LNCAP (cell line): ENCODE measurements around the gene ACTL6B.

Experiments used
- TF ChIP-seq, protein P1 (sequence below): fragments of 450-650 bp; IDR thresholded peaks from 2 replicates; pipeline ENCODE4 v1.5.1; 2017; ENCODE audit warnings: mild to moderate bottlenecking

The ACTL6B gene

DNA sequence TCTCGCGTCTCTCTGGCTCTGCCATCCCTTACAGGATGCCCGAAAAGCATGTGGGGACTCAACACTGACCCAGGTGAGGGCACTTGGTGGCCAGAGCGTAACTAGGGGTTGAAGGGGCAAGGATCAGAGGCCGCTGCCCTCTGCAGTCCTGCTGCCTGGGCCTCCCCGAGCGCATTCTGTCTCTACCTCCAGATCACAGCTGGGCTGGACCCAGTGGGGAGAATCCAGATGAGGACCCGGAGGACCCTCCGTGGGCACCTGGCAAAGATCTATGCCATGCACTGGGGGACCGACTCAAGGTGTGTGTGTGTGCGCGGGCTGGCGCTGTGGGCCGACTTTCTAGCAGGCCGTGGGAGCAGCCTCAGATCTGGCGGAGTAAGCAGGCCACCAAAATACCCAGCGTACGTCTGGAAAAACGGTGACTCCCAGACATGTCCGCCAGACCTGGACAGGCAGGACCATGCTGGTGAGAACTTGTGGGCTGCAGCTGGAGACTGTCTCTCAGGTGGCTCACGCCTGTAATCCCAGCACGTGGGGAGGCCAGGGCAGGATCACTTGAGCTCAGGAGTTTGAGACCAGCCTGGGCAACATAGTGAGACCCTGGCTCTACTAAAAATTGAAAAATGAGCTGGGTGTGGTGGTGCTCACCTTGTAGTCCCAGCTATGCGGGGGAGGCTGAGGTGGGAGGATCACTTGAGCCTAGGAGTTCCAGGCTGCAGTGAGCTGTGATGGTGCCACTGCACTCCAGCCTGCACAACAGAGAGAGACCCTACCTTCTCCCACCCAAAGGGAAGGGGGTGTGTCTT, 20.5 kb upstream of the ACTL6B start:
- TF ChIP-seq, protein P1, sequence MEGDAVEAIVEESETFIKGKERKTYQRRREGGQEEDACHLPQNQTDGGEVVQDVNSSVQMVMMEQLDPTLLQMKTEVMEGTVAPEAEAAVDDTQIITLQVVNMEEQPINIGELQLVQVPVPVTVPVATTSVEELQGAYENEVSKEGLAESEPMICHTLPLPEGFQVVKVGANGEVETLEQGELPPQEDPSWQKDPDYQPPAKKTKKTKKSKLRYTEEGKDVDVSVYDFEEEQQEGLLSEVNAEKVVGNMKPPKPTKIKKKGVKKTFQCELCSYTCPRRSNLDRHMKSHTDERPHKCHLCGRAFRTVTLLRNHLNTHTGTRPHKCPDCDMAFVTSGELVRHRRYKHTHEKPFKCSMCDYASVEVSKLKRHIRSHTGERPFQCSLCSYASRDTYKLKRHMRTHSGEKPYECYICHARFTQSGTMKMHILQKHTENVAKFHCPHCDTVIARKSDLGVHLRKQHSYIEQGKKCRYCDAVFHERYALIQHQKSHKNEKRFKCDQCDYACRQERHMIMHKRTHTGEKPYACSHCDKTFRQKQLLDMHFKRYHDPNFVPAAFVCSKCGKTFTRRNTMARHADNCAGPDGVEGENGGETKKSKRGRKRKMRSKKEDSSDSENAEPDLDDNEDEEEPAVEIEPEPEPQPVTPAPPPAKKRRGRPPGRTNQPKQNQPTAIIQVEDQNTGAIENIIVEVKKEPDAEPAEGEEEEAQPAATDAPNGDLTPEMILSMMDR, result no peak

DNA sequence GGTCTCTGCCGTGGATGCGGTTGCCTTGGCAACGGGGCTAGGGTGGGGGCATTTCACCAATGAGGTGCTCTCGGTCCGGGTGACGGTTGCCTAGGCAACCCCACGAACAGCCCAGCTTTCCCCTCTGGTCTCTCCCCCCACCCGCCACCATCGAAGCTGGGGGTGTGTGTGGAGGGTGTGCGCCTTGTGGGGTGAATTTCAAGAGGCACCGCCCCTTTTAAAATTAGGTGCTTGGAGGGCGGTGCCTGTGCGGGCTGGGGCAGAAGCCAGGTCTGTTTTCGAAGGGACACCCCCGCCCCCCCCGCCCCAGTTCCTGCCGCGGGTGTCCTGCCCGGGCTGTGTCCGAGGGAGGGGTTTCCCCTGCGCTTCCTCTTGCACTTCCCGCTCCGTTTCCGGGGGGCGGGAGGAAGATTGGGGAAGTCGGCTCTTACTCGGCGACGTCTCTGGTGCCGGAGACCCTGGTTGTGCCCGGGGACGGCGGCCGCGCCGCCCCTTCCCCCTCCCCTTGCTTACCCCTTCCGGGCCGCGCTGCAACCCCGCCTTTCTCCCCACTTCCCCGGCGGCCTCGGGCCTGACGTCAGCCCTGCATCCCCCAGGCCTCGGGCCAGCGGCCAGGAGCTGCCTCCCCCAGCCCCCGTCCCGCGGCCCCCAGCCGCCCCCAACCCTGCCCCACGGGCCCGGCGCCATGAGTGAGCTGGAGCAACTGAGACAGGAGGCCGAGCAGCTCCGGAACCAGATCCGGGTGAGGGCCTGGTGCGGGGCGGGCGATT, 19.5 kb upstream of the ACTL6B start:
- TF ChIP-seq, protein P1, result no peak

DNA sequence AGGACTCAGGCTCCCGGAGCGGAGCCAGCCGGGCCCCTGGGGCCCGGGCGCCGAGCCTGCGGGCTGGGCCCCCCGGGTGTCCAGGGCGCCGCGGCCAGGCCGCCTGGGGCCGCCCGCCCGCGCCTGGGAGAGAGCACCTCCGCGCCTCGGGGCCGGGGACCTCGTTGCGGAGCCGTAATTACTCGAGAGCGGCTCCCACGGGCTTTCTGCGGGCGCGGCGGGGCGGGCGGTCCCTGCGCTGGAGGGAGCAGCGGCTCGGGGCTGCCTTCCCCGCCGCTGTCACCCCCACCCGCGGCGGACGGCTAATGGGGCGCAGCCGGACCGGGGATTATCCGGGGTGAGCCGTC, 18.8 kb upstream of the ACTL6B start:
- TF ChIP-seq, protein P1, result no peak

DNA sequence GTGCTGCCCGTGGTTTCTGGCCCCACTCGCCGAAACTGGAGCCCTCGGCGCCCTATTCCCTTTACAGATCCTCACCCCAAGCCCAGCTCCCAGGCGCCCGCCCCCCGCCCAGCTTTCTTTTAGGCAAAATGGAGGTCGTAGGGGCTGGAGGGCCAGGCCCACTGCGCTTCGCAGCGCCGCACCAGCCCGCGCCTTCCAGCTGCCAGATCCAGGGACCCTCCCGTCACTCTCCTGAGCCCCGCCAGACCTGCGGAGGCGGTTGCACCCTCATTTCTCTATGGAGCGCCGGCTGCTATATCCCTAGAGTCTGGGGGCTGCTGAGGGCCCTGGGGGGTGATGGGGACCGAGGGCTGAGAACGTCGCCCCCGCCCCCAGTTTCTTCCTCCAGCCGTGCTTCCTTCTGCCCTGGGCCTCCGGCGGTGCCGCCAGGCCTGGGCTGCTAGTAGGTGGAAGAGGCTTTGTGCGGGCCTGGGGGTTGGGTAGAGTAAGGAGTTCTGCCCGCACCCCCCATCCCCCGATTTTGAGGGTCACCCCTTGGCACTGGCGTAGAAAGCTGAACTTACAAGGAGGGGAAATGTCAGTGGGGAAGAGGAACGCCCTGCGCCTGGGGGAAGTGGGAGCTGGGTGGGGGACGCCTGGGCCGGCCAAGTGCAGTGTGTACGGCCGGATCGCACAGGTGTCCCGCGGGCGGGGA, 18.3 kb upstream of the ACTL6B start:
- TF ChIP-seq, protein P1, result no peak

DNA sequence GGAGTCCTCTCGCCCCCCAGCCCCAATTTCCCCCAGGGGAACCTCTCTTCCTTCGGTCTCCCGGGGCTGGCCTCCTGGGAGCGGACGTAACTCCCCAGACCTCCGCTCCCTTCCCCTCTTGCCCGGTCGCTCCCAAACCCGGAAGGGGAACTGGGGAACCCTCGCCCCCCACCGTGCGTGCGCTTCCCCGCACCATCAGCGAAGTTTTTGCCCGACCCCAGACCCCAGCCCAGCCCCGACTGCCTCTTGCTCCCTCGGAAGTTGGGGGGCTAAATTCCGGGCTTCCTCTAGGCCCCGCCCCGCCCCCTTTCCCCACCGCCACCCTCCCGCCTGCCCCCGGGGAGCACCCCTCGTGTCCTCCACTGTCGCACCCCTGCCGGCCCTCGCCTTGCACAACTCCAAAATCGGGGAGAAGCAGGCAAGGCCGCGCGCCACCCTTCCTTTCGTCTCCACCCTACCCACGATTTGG, 17.7 kb upstream of the ACTL6B start:
- TF ChIP-seq, protein P1, result no peak

DNA sequence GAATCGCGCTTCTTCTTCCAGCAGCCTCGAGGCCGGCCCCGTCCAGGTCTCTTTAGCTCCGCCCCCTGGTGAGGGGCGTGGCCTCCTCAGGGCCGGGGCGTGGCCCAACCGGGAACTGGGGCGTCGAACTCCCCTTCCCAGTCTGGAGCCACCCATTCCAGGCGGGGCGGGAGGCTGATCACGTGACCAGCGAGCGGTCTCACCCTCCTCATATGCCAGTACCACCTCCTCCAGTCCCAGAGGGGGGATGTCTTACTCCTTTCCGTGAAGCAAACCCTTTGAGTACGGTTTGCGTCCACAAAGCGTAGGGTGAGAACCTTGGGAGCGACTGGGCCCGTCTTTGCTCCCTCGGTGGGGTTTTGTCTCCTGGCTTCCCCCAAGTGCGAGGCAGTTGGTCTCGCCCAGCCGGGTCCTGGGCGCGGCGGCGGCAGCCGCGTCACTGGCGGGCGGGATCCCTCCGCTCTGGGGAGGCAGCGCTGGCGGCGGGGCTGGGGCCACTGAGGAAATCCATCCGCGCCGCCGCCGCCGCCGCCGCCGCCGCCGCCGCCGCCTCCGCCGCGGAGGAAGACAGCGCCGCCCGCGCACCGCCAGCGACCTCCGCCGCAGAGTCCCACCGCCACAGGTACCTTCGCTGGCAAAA, 17.2 kb upstream of the ACTL6B start, which contains the start of gene GNB2:
Gene GNB2 (plus strand): TSS at position 439 of the 640 bp plus-strand sequence. CDS start 2,526 bp downstream, outside the sequence.
- TF ChIP-seq, protein P1, result no peak
